GM11168 (cell line): ENCODE measurements around the gene SPINK6.

Experiments used
- in situ Hi-C: fragments of 300-500 bp; cut with MboI; formaldehyde crosslinking; loops from one replicate; pipeline ENCODE4 v1.12.0; 2022; ENCODE audit warnings: low sequenced_read_pairs; ENCODE audit not compliant: unreplicated experiment

The SPINK6 gene, protein sequence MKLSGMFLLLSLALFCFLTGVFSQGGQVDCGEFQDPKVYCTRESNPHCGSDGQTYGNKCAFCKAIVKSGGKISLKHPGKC

DNA sequence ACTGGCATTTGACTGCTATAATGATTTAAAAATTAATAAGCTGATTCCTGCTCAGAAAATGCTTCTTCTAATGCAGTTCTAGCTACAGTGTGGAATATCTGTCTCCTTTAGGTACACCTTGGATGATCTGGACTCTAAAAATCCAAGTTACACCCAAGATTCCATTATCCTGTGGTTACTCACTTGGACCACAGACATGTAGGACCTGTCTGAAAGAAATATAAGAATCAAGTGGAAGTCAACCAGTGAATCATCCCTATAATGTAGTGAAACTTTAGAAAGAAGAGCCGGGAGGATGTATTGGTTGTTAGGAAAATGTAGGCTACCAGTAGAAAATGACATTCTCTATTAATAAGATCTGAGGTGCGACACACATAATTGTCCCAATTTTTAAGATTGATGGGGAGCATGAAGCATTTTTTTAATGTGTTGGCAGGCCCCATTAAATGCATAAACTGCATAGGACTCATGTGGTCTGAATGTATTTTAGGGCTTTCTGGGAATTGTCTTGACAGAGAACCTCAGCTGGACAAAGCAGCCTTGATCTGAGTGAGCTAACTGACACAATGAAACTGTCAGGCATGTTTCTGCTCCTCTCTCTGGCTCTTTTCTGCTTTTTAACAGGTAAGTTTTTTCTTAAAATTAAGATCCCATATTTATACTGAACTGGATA, at the start of gene SPINK6:
TSS of gene SPINK6 (plus strand) at position 512 of the 673 bp plus-strand sequence. CDS start at position 567, 55 bp downstream.
- in situ Hi-C loops = no loop called here

GRCh38 chr5:148156609-148157008, 46.2 kb upstream of the SPINK6 start:
- in situ Hi-C loops = no loop called here

GRCh38 chr5:148162038-148162437, 40.8 kb upstream of the SPINK6 start:
- in situ Hi-C loops = no loop called here

DNA sequence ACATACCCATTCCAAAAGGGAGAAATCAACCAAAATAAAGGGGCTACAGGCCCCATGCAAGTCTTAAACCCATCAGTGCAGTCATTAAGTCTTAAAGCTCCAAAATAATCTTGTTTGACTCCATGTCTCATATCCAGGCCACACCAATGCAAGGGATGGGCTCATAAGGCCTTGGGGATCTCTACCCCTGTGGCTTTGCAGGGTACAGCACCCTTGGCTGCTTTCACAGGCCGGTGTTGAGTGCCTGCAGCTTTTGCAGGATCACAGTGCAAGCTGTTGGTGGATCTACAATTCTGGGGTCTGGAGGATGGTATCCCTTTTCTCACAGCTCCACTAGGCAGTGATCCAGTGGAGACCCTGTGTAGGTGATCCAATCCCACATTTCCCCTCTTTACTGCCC, 39.5 kb upstream of the SPINK6 start:
- in situ Hi-C loops = no loop called here

- in situ Hi-C loops = no loop called here
Observed at GRCh38 chr5:148166550-148167283, 36.1 kb upstream of the SPINK6 start.

GRCh38 chr5:148168246-148168645, 34.6 kb upstream of the SPINK6 start, which contains the start of gene SPINK14:
Gene SPINK14, plus strand, starts transcription at chr5:148168546. Its CDS starts 1,187 bp downstream, at chr5:148169733.
- in situ Hi-C loops = no loop called here

DNA sequence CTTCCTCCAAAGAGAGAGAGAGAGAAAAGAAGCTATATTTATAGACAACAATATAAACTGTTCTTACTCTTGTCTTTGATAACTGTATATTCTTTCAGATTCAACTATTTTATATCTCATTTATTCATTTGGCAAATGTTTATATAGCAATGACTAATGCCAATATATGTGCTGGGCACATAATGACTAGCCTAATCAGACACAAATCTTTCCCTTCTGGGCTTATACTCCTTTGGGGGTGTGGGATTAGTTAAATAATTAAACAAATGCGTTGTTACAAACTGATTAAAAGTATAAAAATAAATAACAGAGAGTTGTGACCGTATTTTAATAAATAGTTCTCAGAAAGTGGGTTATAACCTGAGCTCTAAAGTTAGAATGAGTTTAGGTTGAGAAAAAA, 30.5 kb upstream of the SPINK6 start:
- in situ Hi-C loops = no loop called here

GRCh38 chr5:148176480-148176879, 26.4 kb upstream of the SPINK6 start:
- in situ Hi-C loops = loop anchor here (25.0 kb wide), 1 partner anchor 561 kb away; no protein-coding TSS in a partner anchor

DNA sequence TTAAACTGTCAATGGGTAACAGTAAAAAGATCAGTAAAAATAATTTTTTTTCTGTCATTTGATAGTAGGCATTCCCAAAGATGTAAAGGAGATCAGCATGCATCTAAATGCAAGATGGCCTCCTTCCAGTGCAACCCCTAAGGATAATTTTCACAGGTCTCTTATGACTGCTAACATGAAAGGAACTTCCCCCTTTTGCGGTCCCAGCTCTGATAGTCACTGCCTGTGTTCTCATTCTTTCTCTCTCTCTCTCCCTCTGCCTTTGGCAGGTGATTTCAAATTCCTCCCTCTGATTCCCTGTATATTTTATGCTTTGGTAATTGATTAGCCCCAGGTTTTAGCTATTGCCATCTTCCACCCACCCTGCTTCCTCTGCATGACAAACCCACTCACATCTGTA, 25.6 kb upstream of the SPINK6 start:
- in situ Hi-C loops = loop anchor here (25.0 kb wide), 1 partner anchor 560 kb away; no protein-coding TSS in a partner anchor

DNA sequence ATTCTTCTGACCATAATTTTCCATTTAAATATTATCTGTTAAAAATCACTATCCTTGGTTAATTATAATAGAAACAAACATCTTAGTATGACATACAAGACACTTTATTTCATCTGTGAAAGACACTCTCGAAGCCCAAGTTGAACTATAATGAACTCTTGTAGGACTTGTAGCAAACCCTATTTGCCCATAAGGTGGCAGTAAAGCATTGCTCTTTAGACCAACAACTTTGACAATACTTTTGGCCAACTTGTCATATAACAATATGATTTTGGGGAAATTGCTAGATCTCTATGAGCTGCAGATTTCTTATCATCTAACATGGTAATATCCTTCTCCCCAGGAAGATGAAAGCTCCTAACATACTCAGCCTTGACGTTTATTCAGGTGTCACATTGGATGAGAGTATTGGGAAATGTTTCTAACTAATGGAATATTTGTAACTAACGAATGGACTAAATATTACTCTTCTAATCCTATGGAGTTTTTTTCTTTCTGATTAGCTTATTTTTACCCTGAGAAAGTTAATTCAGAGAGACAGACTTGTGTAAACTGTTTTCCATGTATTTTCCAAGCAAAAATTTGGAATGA, 23.5 kb upstream of the SPINK6 start:
- in situ Hi-C loops = loop anchor here (25.0 kb wide), 1 partner anchor 558 kb away; no protein-coding TSS in a partner anchor

GRCh38 chr5:148186248-148187003, 16.4 kb upstream of the SPINK6 start:
- in situ Hi-C loops = loop anchor here (25.0 kb wide), 1 partner anchor 551 kb away; no protein-coding TSS in a partner anchor

- in situ Hi-C loops = loop anchor here (25.0 kb wide), 1 partner anchor 546 kb away; no protein-coding TSS in a partner anchor
Observed at GRCh38 chr5:148191010-148191409, 11.8 kb upstream of the SPINK6 start.

DNA sequence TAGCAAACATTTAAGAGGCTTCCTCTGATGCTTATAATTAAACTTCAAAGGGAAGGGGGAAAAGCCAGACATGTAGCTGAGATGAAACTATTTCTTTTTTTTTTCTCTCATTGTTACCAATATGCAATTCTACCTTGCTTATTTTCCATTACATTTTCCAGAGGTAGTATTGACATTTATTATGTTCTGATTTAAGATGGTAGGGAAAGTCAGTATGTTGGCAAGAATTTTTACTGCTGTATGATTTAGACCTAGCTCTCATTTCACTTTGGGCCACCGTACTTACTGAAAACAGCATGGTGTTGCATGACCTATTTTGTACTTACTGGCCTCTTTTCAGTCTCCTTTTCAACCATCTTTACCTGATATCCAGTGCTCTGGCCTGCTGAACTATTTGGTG, 9.6 kb upstream of the SPINK6 start:
- in situ Hi-C loops = loop anchor here (25.0 kb wide), 1 partner anchor 544 kb away; no protein-coding TSS in a partner anchor

DNA sequence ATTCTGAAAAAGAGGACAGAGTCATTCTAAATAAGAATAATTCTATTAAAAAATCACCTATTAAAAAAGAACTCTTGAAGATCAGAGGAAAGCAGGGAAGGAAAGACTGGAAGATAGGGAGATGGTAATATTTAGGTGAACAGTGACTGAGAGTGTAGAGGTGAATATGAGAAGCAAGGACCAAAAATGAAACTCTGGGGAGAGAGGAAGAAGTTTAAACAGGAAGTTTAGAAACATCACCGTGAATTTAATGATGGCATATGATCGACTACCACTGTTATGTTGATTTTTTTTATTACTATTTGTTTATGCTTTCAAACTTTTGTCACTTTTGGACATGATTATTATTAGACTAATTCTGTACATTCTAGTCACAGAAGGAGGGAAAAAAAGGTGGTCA, 1.7 kb upstream of the SPINK6 start:
- in situ Hi-C loops = no loop called here

DNA sequence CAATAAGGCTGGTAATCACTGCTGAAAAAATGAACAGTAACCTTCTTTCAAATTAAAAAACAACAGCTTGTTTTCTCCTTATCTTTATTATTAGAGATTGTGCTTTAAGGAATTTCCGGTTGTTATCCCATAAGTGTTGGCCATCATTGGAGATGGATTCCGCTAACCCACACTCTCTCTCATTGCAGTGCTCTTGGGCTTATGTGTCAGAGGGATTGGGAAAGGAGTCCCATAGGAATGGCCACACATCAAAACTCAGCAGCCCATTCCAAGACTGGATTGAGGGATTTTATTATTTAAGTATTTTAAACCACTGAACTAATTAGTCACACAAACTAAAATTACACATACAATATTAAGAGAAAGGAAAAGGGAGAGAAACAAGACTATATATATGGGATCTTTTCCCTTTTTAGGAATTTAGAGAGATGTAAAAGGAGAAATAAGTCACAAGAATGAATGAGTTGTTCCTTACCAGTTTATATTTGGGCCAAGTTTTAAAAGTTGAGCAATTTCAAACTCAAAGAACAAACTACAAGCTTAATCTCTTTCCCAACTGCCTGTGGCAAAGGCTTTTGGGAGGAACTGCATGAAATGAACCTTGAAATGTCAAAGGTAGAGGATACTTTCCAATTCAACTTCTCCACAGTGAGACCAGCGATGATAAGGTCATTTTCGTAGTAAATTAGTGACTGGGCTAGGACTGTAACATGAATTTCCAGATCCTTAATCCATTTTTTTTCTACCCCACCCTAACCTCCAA, 2.4 kb downstream of the SPINK6 start:
- in situ Hi-C loops = no loop called here

DNA sequence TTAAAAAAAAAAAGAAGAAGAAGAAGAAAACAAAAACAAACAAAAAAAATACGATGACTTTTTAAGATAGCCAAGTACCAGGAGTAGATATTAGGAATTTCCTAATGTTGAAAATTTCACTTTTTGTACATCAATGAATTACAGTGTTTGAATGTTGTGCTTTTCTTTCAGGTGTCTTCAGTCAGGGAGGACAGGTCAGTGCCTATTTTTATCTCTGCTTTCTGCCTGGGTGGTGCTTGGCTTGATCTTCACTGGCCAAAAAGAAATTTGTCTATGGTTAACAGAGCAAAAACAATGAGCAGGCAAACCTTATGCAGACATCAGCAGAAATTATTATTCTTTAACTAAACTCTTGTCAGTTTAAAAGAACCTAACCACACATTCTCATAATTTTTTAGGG, 3.0 kb downstream of the SPINK6 start:
- in situ Hi-C loops = no loop called here

DNA sequence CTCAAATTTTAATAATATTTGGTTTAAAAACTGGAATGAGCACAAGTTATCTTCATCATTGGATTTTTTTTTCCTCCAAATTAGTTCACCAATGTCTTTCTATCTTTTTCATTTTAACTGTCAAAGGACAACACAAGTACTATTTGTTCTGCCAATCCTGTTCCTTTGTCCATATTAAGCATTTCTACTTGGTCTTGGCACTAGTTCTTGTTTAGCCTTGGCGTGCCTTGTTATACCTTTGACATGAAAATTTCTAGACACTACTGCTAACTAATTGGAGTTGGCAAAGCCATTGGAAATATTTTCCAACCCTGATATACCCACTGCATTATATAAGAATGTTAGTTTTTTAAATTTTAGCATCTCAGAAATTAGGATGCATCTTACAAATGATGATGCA, 3.8 kb downstream of the SPINK6 start:
- in situ Hi-C loops = no loop called here

- in situ Hi-C loops = no loop called here
Observed at GRCh38 chr5:148208226-148208625, 5.4 kb downstream of the SPINK6 start.

- in situ Hi-C loops = no loop called here
Observed at GRCh38 chr5:148209151-148209770, 6.4 kb downstream of the SPINK6 start.
